CD4-positive, alpha-beta T cell treated with Interleukin-6 for 4 hours (primary cell): Measurements from ENCODE around the gene HSP90B1.
A peak's percentile ranks its signal among the peaks of the same experiment; 100 is the strongest.

Experiments
- DNase-seq: peaks from one replicate; pipeline ENCODE4 v3.0.0-alpha.2; 2020; ENCODE audit warnings: mixed read lengths

HSP90B1 gene

GRCh38 chr12:103930787-103931735 is 851 bp downstream of the HSP90B1 start:
- peak; percentile 16 for DNase-seq

GRCh38 chr12:103933237-103933636 is 3.0 kb downstream of the HSP90B1 start:
- DNase-seq = no peak

GRCh38 chr12:103936679-103937078 is 6.5 kb downstream of the HSP90B1 start:
- DNase-seq = no peak

GRCh38 chr12:103944964-103945363 is 14.8 kb downstream of the HSP90B1 start:
- DNase-seq = no peak

GRCh38 chr12:103947871-103948555 is 17.8 kb downstream of the HSP90B1 start:
- no peak for DNase-seq

- no peak for DNase-seq
These were observed 18.7 kb downstream of the HSP90B1 start for GRCh38 chr12:103948746-103949406.

- no peak for DNase-seq
These were observed 22.3 kb downstream of the HSP90B1 start for GRCh38 chr12:103952497-103952896.

- DNase-seq = no peak
These were observed 25.8 kb downstream of the HSP90B1 start for GRCh38 chr12:103955811-103956508.

GRCh38 chr12:103956509-103957027 is 26.4 kb downstream of the HSP90B1 start:
- DNase-seq = peak; percentile 17

GRCh38 chr12:103957865-103958388 is 27.7 kb downstream of the HSP90B1 start:
- no peak for DNase-seq

- no peak for DNase-seq
These were observed 28.4 kb downstream of the HSP90B1 start for GRCh38 chr12:103958621-103959020.

- no peak for DNase-seq
These were observed 30.5 kb downstream of the HSP90B1 start for GRCh38 chr12:103960616-103961227.

- DNase-seq = no peak
These were observed 32.3 kb downstream of the HSP90B1 start for GRCh38 chr12:103962493-103962892.

GRCh38 chr12:103964805-103965204 is 34.6 kb downstream of the HSP90B1 start:
- DNase-seq = no peak

GRCh38 chr12:103965255-103965589 is 35.0 kb downstream of the HSP90B1 start:
- DNase-seq = no peak

- peak; percentile 96 for DNase-seq
These were observed 35.6 kb downstream of the HSP90B1 start, which contains the start of gene TDG for GRCh38 chr12:103965590-103966504. Gene TDG, plus strand, starts transcription at chr12:103965872. Its CDS starts 166 bp downstream, at chr12:103966038.

GRCh38 chr12:103966736-103967135 is 36.5 kb downstream of the HSP90B1 start:
- DNase-seq = no peak

GRCh38 chr12:103969391-103969790 is 39.2 kb downstream of the HSP90B1 start:
- DNase-seq = no peak

GRCh38 chr12:103973909-103974308 is 43.7 kb downstream of the HSP90B1 start:
- DNase-seq = no peak

- no peak for DNase-seq
These were observed 45.2 kb downstream of the HSP90B1 start for GRCh38 chr12:103975368-103975767.
